SK-N-SH (cell line): ENCODE data around the gene ADK. TPM values are rescaled to one million over a fixed set of nuclear protein-coding genes. Genes with fewer than 3 reads are reported as not detected.

Experiments used
- CTCF ChIA-PET: fragments of 300-600, 350-600 bp; formaldehyde crosslinking; extraction: SDS; loops from one replicate; lab custom pipeline; 2021; lab: Yijun Ruan, JAX
- POLR2A ChIA-PET: fragments of 350-600 bp; sonication (Branson Sonifier 250); formaldehyde crosslinking; extraction: SDS; loops from one replicate; lab custom pipeline; 2020; ENCODE audit warnings: antibody characterized with exemption, inconsistent platforms; lab: Yijun Ruan, JAX
- DNase-seq: peaks from one replicate; pipeline ENCODE4 v3.0.0; 2012
- H2AFZ ChIP-seq: fragments of 200-600 bp; sonication (generic); 2 replicates; pipeline ENCODE4 v1.8.1; 2016; ENCODE audit warnings: antibody characterized with exemption, mild to moderate bottlenecking, low read depth
- H3F3A ChIP-seq: fragments of 200-600 bp; sonication (generic); replicated peaks from 2 replicates; pipeline ENCODE3; 2016; ENCODE audit warnings: antibody characterized with exemption, mild to moderate bottlenecking; ENCODE audit not compliant: insufficient read depth
- H3K27ac ChIP-seq, 2 experiments: fragments of 200-500 bp in 1 of 2; fragments of 200-600 bp in 1 of 2; sonication (Bioruptor generic) in 1 of 2; sonication (generic), shearing (Covaris generic) in 1 of 2; 2 replicates each; pipeline versions ENCODE4 v1.5.1 to v1.6.1; 2014 to 2016; ENCODE audit warnings: low read depth in 2 of 2, inconsistent platforms in 1 of 2, low read length in 1 of 2, mild to moderate bottlenecking in 1 of 2, mixed read lengths in 1 of 2
- H3K27me3 ChIP-seq: fragments of 200-600 bp; sonication (generic), shearing (Covaris generic); 2 replicates; pipeline ENCODE4 v1.6.1; 2016; ENCODE audit warnings: mixed run types; ENCODE audit not compliant: insufficient read depth
- H3K36me3 ChIP-seq, 2 experiments: fragments of 200-500 bp in 1 of 2; fragments of 200-600 bp in 1 of 2; sonication (Bioruptor generic) in 1 of 2; sonication (generic) in 1 of 2; replicated peaks in 1 of 2; 2 replicates each; pipeline versions ENCODE3 to v1.5.1; 2014 to 2016; ENCODE audit warnings: low read length in 1 of 2, mild to moderate bottlenecking in 1 of 2; ENCODE audit not compliant: insufficient read depth in 2 of 2, control insufficient read depth in 1 of 2
- H3K4me1 ChIP-seq, 2 experiments: fragments of 200-500 bp in 1 of 2; fragments of 200-600 bp in 1 of 2; sonication (Bioruptor generic) in 1 of 2; sonication (generic), shearing (Covaris generic) in 1 of 2; 2 replicates each; pipeline versions ENCODE4 v1.5.1 to v1.6.1; 2014 to 2016; ENCODE audit warnings: low read depth in 1 of 2, low read length in 1 of 2, mixed run types in 1 of 2; ENCODE audit not compliant: insufficient read depth in 2 of 2, control insufficient read depth in 1 of 2
- H3K4me2 ChIP-seq: fragments of 200-600 bp; sonication (generic), shearing (Covaris generic); 2 replicates; pipeline ENCODE4 v1.6.1; 2017; ENCODE audit warnings: mixed run types
- H3K4me3 ChIP-seq, 2 experiments: fragments of 200-500 bp in 1 of 2; fragments of 200-600 bp in 1 of 2; sonication (Bioruptor generic) in 1 of 2; sonication (generic), shearing (Covaris generic) in 1 of 2; 2 replicates each; pipeline versions ENCODE4 v1.5.1 to v1.8.1; 2014 to 2016; ENCODE audit warnings: low read depth in 2 of 2, inconsistent platforms in 1 of 2, low read length in 1 of 2, mild to moderate bottlenecking in 1 of 2, mixed read lengths in 1 of 2, moderate library complexity in 1 of 2
- H3K79me2 ChIP-seq: fragments of 200-600 bp; sonication (generic); 2 replicates; pipeline ENCODE4 v1.8.1; 2017; ENCODE audit warnings: mild to moderate bottlenecking; ENCODE audit not compliant: insufficient read depth
- H3K9ac ChIP-seq: fragments of 200-600 bp; sonication (generic); 2 replicates; pipeline ENCODE4 v1.6.1; 2017; ENCODE audit warnings: mixed run types
- H3K9me2 ChIP-seq: fragments of 200-600 bp; sonication (generic); 2 replicates; pipeline ENCODE4 v1.6.1; 2017; ENCODE audit warnings: mixed run types
- H3K9me3 ChIP-seq: fragments of 200-600 bp; sonication (generic); 2 replicates; pipeline ENCODE4 v1.6.1; 2017; ENCODE audit warnings: mixed run types, mild to moderate bottlenecking, moderate library complexity
- H4K20me1 ChIP-seq: fragments of 200-600 bp; sonication (generic); 2 replicates; pipeline ENCODE4 v1.6.1; 2017; ENCODE audit warnings: mild to moderate bottlenecking, mixed run types; ENCODE audit not compliant: insufficient read depth
- CHD2 ChIP-seq: fragments of 150-350 bp; IDR thresholded peaks from 2 replicates; pipeline ENCODE4 v1.6.1; 2018; ENCODE audit warnings: low read length; ENCODE audit not compliant: partially characterized antibody
- EP300 ChIP-seq, 2 experiments: IDR thresholded peaks; 2 replicates each; pipeline versions ENCODE4 v1.4.0 to v1.6.1; 2012; ENCODE audit warnings: borderline replicate concordance in 1 of 2, low read depth in 1 of 2, low read length in 1 of 2
- GATA2 ChIP-seq: sonication (generic); formaldehyde crosslinking; IDR thresholded peaks from 2 replicates; pipeline ENCODE4 v1.5.0; 2020; ENCODE audit warnings: mild to moderate bottlenecking, missing genetic modification reagents
- JUND ChIP-seq: IDR thresholded peaks from 2 replicates; pipeline ENCODE4 v1.4.0; 2012
- MXI1 ChIP-seq: IDR thresholded peaks from 2 replicates; pipeline ENCODE4 v1.6.1; 2012; ENCODE audit warnings: mild to moderate bottlenecking, low read depth, low read length, improper control_type of control experiment
- NFIC ChIP-seq: IDR thresholded peaks from 2 replicates; pipeline ENCODE4 v1.4.0; 2012; ENCODE audit warnings: borderline replicate concordance
- PBX3 ChIP-seq: IDR thresholded peaks from 2 replicates; pipeline ENCODE4; 2012
- RAD21 ChIP-seq: IDR thresholded peaks from 2 replicates; pipeline ENCODE4 v1.6.1; 2012; ENCODE audit warnings: mild to moderate bottlenecking, low read length
- RCOR1 ChIP-seq: fragments of 150-350 bp; IDR thresholded peaks from 2 replicates; pipeline ENCODE4 v1.6.1; 2017; ENCODE audit warnings: antibody characterized with exemption, low read length
- RXRA ChIP-seq: IDR thresholded peaks from 2 replicates; pipeline ENCODE4 v1.4.0; 2012; ENCODE audit warnings: low read depth, mild to moderate bottlenecking, borderline replicate concordance
- SIN3A ChIP-seq: IDR thresholded peaks from 2 replicates; pipeline ENCODE4 v1.6.1; 2012; ENCODE audit warnings: low read depth, mild to moderate bottlenecking, low read length, moderate library complexity, borderline replicate concordance
- TCF12 ChIP-seq: IDR thresholded peaks from 2 replicates; pipeline ENCODE4 v1.4.0; 2012
- YY1 ChIP-seq: IDR thresholded peaks from 2 replicates; pipeline ENCODE4 v1.4.0; 2012; ENCODE audit warnings: low read depth, mild to moderate bottlenecking
- WGBS: methylation state at CpG from one replicate; pipeline ENCODE4 v1.1.6; 2017; ENCODE audit warnings: low lambda C conversion rate; 5-methylcytosine and 5-hydroxymethylcytosine counted together
- polyA plus RNA-seq, 3 experiments: library from polyadenylated mRNA; depleted of rRNA; stranded (reverse); fragments of >200 nt; gene quantifications; 2 replicates each; pipeline ENCODE4 v1.2.3, GENCODE V29; 2012

ADK gene
- polyA plus RNA-seq, 1 of the 3 experiments (the other 2 are of a cell fraction): 25.1 TPM

GRCh38 chr10:74585231-74586087, 434.4 kb downstream of the ADK start:
- Histone ChIP-seq H3F3A (peaks cover 4% of the 10 kb centered on the region), H3K27ac (peak overlapping the region; percentile 48 to 97; a peak in 3 of 4 replicates), H3K4me2 (peak overlapping the region; percentile 56), H4K20me1 (no peaks in the 10 kb centered on the region), H3K4me1 (peaks cover 25 to 39% of the 10 kb centered on the region in 2 experiments; a peak in 3 of 4 replicates), H3K9ac (no peak overlapping the region; the same call in 1 of the 2 replicates), H3K27me3 (no peaks in the 10 kb centered on the region), H3K79me2 (no peaks in the 10 kb centered on the region), H3K9me2 (no peaks in the 10 kb centered on the region), H3K4me3 (peak overlapping the region; percentile 7 to 26; a peak in 2 of 4 replicates)
- POLR2A ChIA-PET: interaction anchor here (1.2 to 1.6 kb wide), 3 partner anchors 166 to 239 kb away, joined by 4 to 9 read pairs (median 7); no protein-coding TSS in a partner anchor
- peak; percentile 41 for DNase-seq
- CTCF ChIA-PET: interaction anchor here (0.7 to 2.0 kb wide), 7 partner anchors 13 to 513 kb away, joined by 3 to 5 read pairs (median 3); no protein-coding TSS in a partner anchor
- TF ChIP-seq RXRA (no peak), GATA2 (CRISPR knock-in tag) (peak; percentile 89), RAD21 (peak; percentile 38), MXI1 (peak; percentile 28; the same call in 1 of the 2 replicates), YY1 (no peak), RCOR1 (peak; percentile 77), EP300 (IDR thresholded peaks at IDR 0.05; ENCODE audit: borderline replicate concordance in 1 of 2, low read depth in 1 of 2, low read length in 1 of 2) (peak in 1 of 2 experiments; percentile 90; a peak in 2 of 4 replicates), CHD2 (peak; percentile 69)
- TF ChIP-seq, all 33 proteins: peak for 6
- Histone ChIP-seq H3K36me3 (peaks cover 0 to 3% of the 10 kb centered on the region in 2 experiments), H2AFZ (no peak overlapping the region; the same call in 1 of the 2 replicates), H3K9me3 (no peaks in the 10 kb centered on the region)
- 28% methylated on average over 8 of the region's 8 CpGs for WGBS

GRCh38 chr10:74586088-74586585, 435.1 kb downstream of the ADK start:
- Histone ChIP-seq H3K9me3 (no peaks in the 10 kb centered on the region), H3K9me2 (no peaks in the 10 kb centered on the region), H3K4me1 (peaks cover 25 to 40% of the 10 kb centered on the region in 2 experiments; a peak in 3 of 4 replicates), H3K4me2 (peak overlapping the region; percentile 56), H3K27me3 (no peaks in the 10 kb centered on the region), H3F3A (peaks cover 4% of the 10 kb centered on the region), H3K9ac (no peak overlapping the region), H3K79me2 (no peaks in the 10 kb centered on the region), H3K36me3 (peaks cover 0 to 3% of the 10 kb centered on the region in 2 experiments), H4K20me1 (no peaks in the 10 kb centered on the region), H2AFZ (no peak overlapping the region; the same call in 1 of the 2 replicates), H3K4me3 (peak overlapping the region in 1 of 2 experiments; percentile 26; a peak in 1 of 4 replicates), H3K27ac (peak overlapping the region; percentile 48 to 97; a peak in 3 of 4 replicates)
- CTCF ChIA-PET: interaction anchor here (0.7 to 2.0 kb wide), 6 partner anchors 13 to 513 kb away, joined by 3 to 5 read pairs (median 3); no protein-coding TSS in a partner anchor
- TF ChIP-seq NFIC (peak; percentile 58), TCF12 (peak; percentile 78), JUND (no peak), PBX3 (peak; percentile 40), GATA2 (CRISPR knock-in tag) (peak; percentile 73), SIN3A (no peak), RAD21 (peak; percentile 29)
- DNase-seq: peak; percentile 12
- WGBS: 9% methylated on average over 1 of the region's 1 CpG
- POLR2A ChIA-PET: interaction anchor here (1.6 kb wide), 2 partner anchors 167 to 238 kb away, joined by 7 to 9 read pairs; no protein-coding TSS in a partner anchor
